ENCODE results near the gene FBXO45. TPM values are rescaled to one million over a fixed set of nuclear protein-coding genes. Genes with fewer than 3 reads are reported as not detected.
A peak's percentile ranks its signal among the peaks of the same experiment; 100 is the strongest.

FBXO45 gene
- total and polyA plus RNA-seq, 9 of the 15 experiments (the other 6 are each of a cell fraction or from before 2014, with no cell fraction given): 15.2 to 52.8 (median 37.0) TPM

- TF ChIP-seq HMBOX1 (IDR thresholded peaks at IDR 0.05) (peak; percentile 49; the same call in 1 of the 2 replicates), PBX2 (CRISPR knock-in tag; IDR thresholded peaks at IDR 0.05; ENCODE audit: low read depth) (no peak), PBX2 (tag; conservative IDR thresholded peaks at IDR 0.05; ENCODE audit: low read depth) (peak; percentile 95), MEIS2 (IDR thresholded peaks at IDR 0.05; ENCODE audit: partially characterized antibody) (peak; percentile 93), BCOR (IDR thresholded peaks at IDR 0.05) (peak; percentile 10; the same call in 1 of the 2 replicates), ZBTB2 (IDR thresholded peaks at IDR 0.05) (peak; percentile 64; the same call in 1 of the 2 replicates), RAD21 (CRISPR knock-in tag; conservative IDR thresholded peaks at IDR 0.05 in 1 of 2, IDR thresholded peaks at IDR 0.05 in 1 of 2) (peak; percentile 30 to 61), FOSL1 (tag; conservative IDR thresholded peaks at IDR 0.05) (no peak; the same call in 1 of the 2 replicates), IFI16 (CRISPR knock-in tag; IDR thresholded peaks at IDR 0.05) (no peak), HNRNPK (IDR thresholded peaks at IDR 0.05; ENCODE audit: low read depth, low read length, poor library complexity, severe bottlenecking) (no peak), BHLHE40 (IDR thresholded peaks at IDR 0.05; ENCODE audit: low read length) (0 out of 2 replicates have a peak, but pooled peaks have one; percentile 5), CUX1 (CRISPR knock-in tag; IDR thresholded peaks at IDR 0.05) (peak; percentile 100), GATAD2A (IDR thresholded peaks at IDR 0.05) (peak; percentile 80; the same call in 1 of the 2 replicates), RNF219 (CRISPR knock-in tag; IDR thresholded peaks at IDR 0.05) (no peak)
These were observed 31.0 kb upstream of the FBXO45 start (continued) for GRCh38 chr3:196537319-196537984.
